Neural progenitor cell (in vitro differentiated cells): ENCODE measurements around the gene DIRAS1. TPM values are rescaled to one million over a fixed set of nuclear protein-coding genes. Genes with fewer than 3 reads are reported as not detected.

Source experiments
- DNase-seq: peaks from one replicate; pipeline ENCODE4 v3.0.0-alpha.2; 2016; ENCODE audit warnings: low spot score
- H2AFZ ChIP-seq: fragments of 200-600 bp; sonication (generic); replicated peaks from 2 replicates; pipeline ENCODE4 v1.6.1; 2016; ENCODE audit warnings: antibody characterized with exemption
- H3F3A ChIP-seq: fragments of 200-600 bp; sonication (generic); 2 replicates; pipeline ENCODE4 v1.6.1; 2016; ENCODE audit warnings: antibody characterized with exemption, low read depth
- H3K27ac ChIP-seq: fragments of 200-600 bp; sonication (generic); 2 replicates; pipeline ENCODE4 v1.5.1; 2016; ENCODE audit warnings: mild to moderate bottlenecking
- H3K27me3 ChIP-seq: fragments of 200-600 bp; sonication (generic); 2 replicates; pipeline ENCODE4 v1.6.1; 2016; ENCODE audit warnings: mild to moderate bottlenecking, moderate library complexity
- H3K36me3 ChIP-seq: fragments of 200-600 bp; sonication (generic); 2 replicates; pipeline ENCODE4 v1.5.1; 2016
- H3K4me1 ChIP-seq: fragments of 200-600 bp; sonication (generic); 2 replicates; pipeline ENCODE4 v1.6.1; 2016; ENCODE audit warnings: mixed run types
- H3K4me2 ChIP-seq: fragments of 200-600 bp; sonication (generic); 2 replicates; pipeline ENCODE4 v1.6.1; 2016
- H3K4me3 ChIP-seq: fragments of 200-600 bp; sonication (generic); 2 replicates; pipeline ENCODE4 v1.5.1; 2016
- H3K79me2 ChIP-seq: fragments of 200-600 bp; sonication (generic); 2 replicates; pipeline ENCODE4 v1.6.1; 2016; ENCODE audit warnings: low read depth
- H3K9ac ChIP-seq: fragments of 200-600 bp; sonication (generic); 2 replicates; pipeline ENCODE4 v1.6.1; 2016
- H3K9me3 ChIP-seq: fragments of 200-600 bp; sonication (generic); 2 replicates; pipeline ENCODE4 v1.5.1; 2016; ENCODE audit warnings: low read depth
- H4K20me1 ChIP-seq: fragments of 200-600 bp; sonication (generic); 2 replicates; pipeline ENCODE4 v1.6.1; 2016; ENCODE audit warnings: low read depth
- H3K27ac Mint-ChIP-seq: 3 replicates; pipeline ENCODE4 v1.8.0; 2021; ENCODE audit warnings: mixed read lengths
- H3K27me3 Mint-ChIP-seq: 2 replicates; pipeline ENCODE4 v1.8.0; 2022; ENCODE audit warnings: low read depth, mild to moderate bottlenecking, inconsistent platforms, moderate library complexity, mixed read lengths; ENCODE audit not compliant: insufficient read depth
- H3K36me3 Mint-ChIP-seq: 3 replicates; pipeline ENCODE4 v1.8.0; 2021; ENCODE audit warnings: mixed read lengths
- H3K4me1 Mint-ChIP-seq: 3 replicates; pipeline ENCODE4 v1.8.0; 2021; ENCODE audit warnings: mixed read lengths
- H3K4me3 Mint-ChIP-seq: 3 replicates; pipeline ENCODE4 v1.8.0; 2021; ENCODE audit warnings: mild to moderate bottlenecking, moderate library complexity, mixed read lengths
- H3K9me3 Mint-ChIP-seq: 3 replicates; pipeline ENCODE4 v1.8.0; 2020; ENCODE audit warnings: mixed read lengths
- CTCF ChIP-seq: fragments of 200-600 bp; sonication (generic); IDR thresholded peaks from 2 replicates; pipeline ENCODE4 v1.5.1; 2017; ENCODE audit warnings: antibody characterized with exemption, mild to moderate bottlenecking
- EZH2 ChIP-seq: fragments of 200-600 bp; sonication (generic); IDR thresholded peaks from 2 replicates; pipeline ENCODE4 v1.6.1; 2017; ENCODE audit warnings: antibody characterized with exemption, mild to moderate bottlenecking, moderate library complexity
- EZH2phosphoT487 ChIP-seq: fragments of 200-600 bp; sonication (generic); IDR thresholded peaks from 2 replicates; pipeline ENCODE4 v1.6.1; 2017; ENCODE audit warnings: antibody characterized with exemption
- total RNA-seq: library from RNA; depleted of rRNA; stranded (reverse); fragments of >200 nt; gene quantifications from 2 replicates; pipeline ENCODE4 v1.2.3, GENCODE V29; 2015; ENCODE audit warnings: low replicate concordance

Gene DIRAS1
- total RNA-seq, 1 donor from 2014 or later, result 2.7 TPM

DNA sequence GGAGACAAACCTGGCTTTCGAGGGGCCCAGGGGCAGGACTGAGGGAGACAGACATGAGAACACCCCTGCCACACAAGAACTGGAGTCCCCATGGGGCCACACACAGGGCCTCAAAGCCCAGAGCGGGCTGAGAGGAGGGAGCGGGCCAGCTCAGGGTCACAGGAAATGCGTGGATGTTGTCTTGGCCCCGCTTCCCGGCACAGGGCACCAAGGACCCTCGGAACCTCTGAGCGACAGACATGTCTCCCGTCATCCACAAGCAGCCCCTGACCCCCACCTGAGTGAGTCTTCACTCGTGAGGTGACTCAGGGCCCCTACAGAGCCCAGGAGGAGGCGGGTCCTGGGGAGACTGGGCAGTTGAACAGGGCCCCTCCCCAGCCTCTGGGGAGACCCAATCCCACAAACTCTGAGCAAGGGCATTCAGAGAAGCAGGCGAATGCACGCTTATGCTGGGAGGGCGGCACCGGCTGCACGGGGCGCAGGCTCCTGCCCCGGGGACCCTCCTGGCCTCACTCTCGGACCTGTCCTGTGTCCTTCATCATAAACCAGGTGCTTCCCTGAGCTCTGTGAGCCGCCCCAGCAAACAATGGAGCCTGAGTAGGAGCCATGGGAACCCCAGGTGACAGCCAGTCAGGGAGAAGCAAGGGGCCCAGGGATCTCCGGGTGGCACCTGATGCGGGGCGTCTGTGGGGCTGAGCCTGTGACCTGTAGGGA is 41.8 kb upstream of the DIRAS1 start:
- Histone ChIP-seq H3K36me3 (no peaks in the 10 kb centered on the region), H3K79me2 (no peaks in the 10 kb centered on the region), H4K20me1 (peaks cover 7% of the 10 kb centered on the region), H3K9ac (no peak overlapping the region), H3K4me3 (no peak overlapping the region), H3K4me2 (no peak overlapping the region), H3F3A (no peaks in the 10 kb centered on the region), H2AFZ (no peak overlapping the region), H3K9me3 (no peaks in the 10 kb centered on the region), H3K27me3 (no peaks in the 10 kb centered on the region), H3K4me1 (no peaks in the 10 kb centered on the region), H3K27ac (no peak overlapping the region)
- Mint-ChIP-seq H3K36me3 (peaks cover 12% of the 10 kb centered on the region), H3K4me3 (no peak overlapping the region), H3K9me3 (no peaks in the 10 kb centered on the region), H3K4me1 (peaks cover 6% of the 10 kb centered on the region), H3K27ac (no peak overlapping the region), H3K27me3 (peaks cover 2% of the 10 kb centered on the region)
- TF ChIP-seq CTCF (no peak), EZH2 (no peak), EZH2phosphoT487 (no peak)
- DNase-seq, result no peak

GRCh38 chr19:2761876-2762782 is 41.0 kb upstream of the DIRAS1 start:
- peaks cover 2% of the 10 kb centered on the region for H3K27me3 Mint-ChIP-seq
- Histone ChIP-seq H3K9ac (no peak overlapping the region), H3K4me1 (no peaks in the 10 kb centered on the region), H4K20me1 (peaks cover 4% of the 10 kb centered on the region), H3K4me3 (no peak overlapping the region), H3F3A (no peaks in the 10 kb centered on the region), H3K79me2 (no peaks in the 10 kb centered on the region), H3K27me3 (no peaks in the 10 kb centered on the region), H3K36me3 (no peaks in the 10 kb centered on the region), H3K4me2 (no peak overlapping the region), H3K27ac (no peak overlapping the region), H2AFZ (no peak overlapping the region), H3K9me3 (no peaks in the 10 kb centered on the region)
- no peak overlapping the region for H3K27ac Mint-ChIP-seq
- no peak for TF ChIP-seq CTCF
- no peak for TF ChIP-seq EZH2phosphoT487
- no peak for DNase-seq
- no peak overlapping the region for H3K4me3 Mint-ChIP-seq
- peaks cover 13% of the 10 kb centered on the region for H3K36me3 Mint-ChIP-seq
- H3K4me1 Mint-ChIP-seq, result peaks cover 6% of the 10 kb centered on the region
- no peaks in the 10 kb centered on the region for H3K9me3 Mint-ChIP-seq

- TF ChIP-seq EZH2 (no peak), EZH2phosphoT487 (no peak), CTCF (no peak)
- Histone ChIP-seq H2AFZ (no peak overlapping the region), H3K9me3 (no peaks in the 10 kb centered on the region), H3K27me3 (no peaks in the 10 kb centered on the region), H3K4me2 (no peak overlapping the region), H4K20me1 (peaks cover 4% of the 10 kb centered on the region), H3K4me3 (no peak overlapping the region), H3K27ac (no peak overlapping the region), H3K4me1 (no peaks in the 10 kb centered on the region), H3K79me2 (no peaks in the 10 kb centered on the region), H3F3A (no peaks in the 10 kb centered on the region), H3K9ac (no peak overlapping the region), H3K36me3 (no peaks in the 10 kb centered on the region)
- DNase-seq, result no peak
- no peak overlapping the region for H3K27ac Mint-ChIP-seq
- peaks cover 13% of the 10 kb centered on the region for H3K36me3 Mint-ChIP-seq
- H3K27me3 Mint-ChIP-seq, result peaks cover 2% of the 10 kb centered on the region
- H3K9me3 Mint-ChIP-seq, result no peaks in the 10 kb centered on the region
- no peak overlapping the region for H3K4me3 Mint-ChIP-seq
- H3K4me1 Mint-ChIP-seq, result peaks cover 2% of the 10 kb centered on the region
Measured at GRCh38 chr19:2761309-2761677, 40.1 kb upstream of the DIRAS1 start.
